K562 treated with DMSO at 1 percent for 12 hours (cell line): ENCODE results near the gene PDLIM7. TPM values are rescaled to one million over a fixed set of nuclear protein-coding genes. Genes with fewer than 3 reads are reported as not detected.

Experiments used
- total RNA-seq: library from RNA; unstranded; fragments of 300-600 nt; gene quantifications from 2 replicates; pipeline ENCODE4 v1.2.3, GENCODE V29; 2022; ENCODE audit not compliant: insufficient read depth

PDLIM7 gene
- 107 and 141 TPM in 2 replicates for total RNA-seq

GRCh38 chr5:177497292-177498012, at the start of gene PDLIM7:
Gene PDLIM7 (minus strand): TSS chr5:177497604. CDS start chr5:177496512, 1,092 bp downstream.

GRCh38 chr5:177516601-177517568, 19.5 kb upstream of the PDLIM7 start, which contains the start of gene DDX41:
Gene DDX41 (minus strand): TSS chr5:177516961. CDS start chr5:177516945, 16 bp downstream.

DNA sequence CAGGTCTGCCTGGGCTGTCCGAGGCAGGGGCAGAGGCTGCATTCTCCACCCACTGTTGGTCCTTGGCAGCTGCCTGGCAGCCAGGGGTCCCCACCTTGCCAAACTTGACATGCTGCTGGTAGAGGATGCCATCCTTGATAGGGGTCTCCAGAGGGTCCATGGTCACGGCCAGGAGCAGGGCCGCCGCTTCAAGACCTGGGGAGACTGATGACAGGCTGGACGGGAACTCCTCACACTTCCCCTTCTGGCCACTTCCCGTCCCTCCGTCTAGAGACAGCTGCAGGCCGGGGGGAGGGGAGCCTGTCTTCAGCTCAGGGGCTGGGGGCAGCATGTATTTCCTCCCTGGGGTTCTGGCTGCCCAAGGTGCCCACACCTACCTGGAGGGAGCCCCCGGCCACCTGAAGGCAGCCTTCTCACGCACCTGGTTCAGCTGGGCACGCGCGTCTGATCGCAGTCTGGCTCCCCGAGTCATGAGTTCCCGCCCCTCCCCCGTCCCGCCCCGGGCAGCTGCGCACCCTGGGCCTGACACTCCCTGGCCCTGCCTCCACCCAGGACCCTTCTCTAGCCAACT, 12.1 kb upstream of the PDLIM7 start, which contains the start of gene DOK3:
DOK3 (minus strand) TSS at position 446 of the 571 bp plus-strand sequence; CDS start at position 160, 286 bp downstream.

DNA sequence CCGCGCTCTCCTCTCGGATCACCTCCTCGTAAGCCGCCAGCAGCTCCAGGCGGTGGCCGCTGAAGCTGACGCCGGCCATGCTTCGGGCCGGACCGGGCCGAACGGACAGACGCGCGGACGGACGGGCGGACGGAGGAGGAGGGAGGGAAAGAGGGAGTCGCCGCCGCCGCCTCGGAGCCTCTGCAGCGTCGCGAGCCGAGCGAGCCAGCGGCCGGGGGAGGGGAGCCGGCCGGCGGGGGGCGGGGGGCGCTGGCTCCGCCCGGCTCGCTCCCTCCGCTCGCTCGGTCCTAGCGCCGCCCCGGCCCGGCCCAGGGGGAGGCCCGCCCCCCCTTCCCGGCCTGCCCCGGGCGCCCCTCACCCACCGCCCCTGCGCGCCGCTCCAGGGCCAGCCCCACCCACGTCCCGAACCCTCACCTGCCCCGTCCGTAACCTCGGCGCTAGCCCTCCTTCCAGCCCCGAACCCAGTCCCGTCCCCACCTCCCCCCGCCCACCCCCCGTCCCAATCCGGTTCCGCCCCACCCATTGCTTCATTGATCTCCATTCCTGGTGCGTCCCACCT, 23.9 kb downstream of the PDLIM7 start, which contains the start of gene DBN1:
DBN1 (minus strand) TSS at position 192 of the 559 bp plus-strand sequence; CDS start at position 79, 113 bp downstream.

GRCh38 chr5:177446200-177447065, 51.0 kb downstream of the PDLIM7 start, which contains the start of gene PRR7:
Gene PRR7 (plus strand): TSS chr5:177446814. CDS start chr5:177455068, 8,254 bp downstream.

Other genes starting within 250 kb of the PDLIM7 start
- gene RAB24, start 193.9 kb downstream of the PDLIM7 start, total RNA-seq = 57.4 and 61.3 TPM in 2 replicates
- gene PRELID1, start 193.8 kb downstream of the PDLIM7 start, total RNA-seq = 197 and 278 TPM in 2 replicates
- gene MXD3, start 185.7 kb downstream of the PDLIM7 start, total RNA-seq = 35.5 and 38.9 TPM in 2 replicates
- 338 and 355 TPM in 2 replicates for gene LMAN2, start 145.9 kb downstream of the PDLIM7 start, total RNA-seq
- 64.6 and 74.6 TPM in 2 replicates for gene RGS14, start 139.7 kb downstream of the PDLIM7 start, total RNA-seq
- gene SLC34A1, start 113.2 kb downstream of the PDLIM7 start, total RNA-seq = not detected in 2 replicates
- not detected in 2 replicates for gene PFN3, start 96.9 kb downstream of the PDLIM7 start, total RNA-seq
- gene F12, start 88.0 kb downstream of the PDLIM7 start, total RNA-seq = 8.4 and 19.7 TPM in 2 replicates
- gene GRK6, start 70.9 kb downstream of the PDLIM7 start, total RNA-seq = 60.6 and 81.9 TPM in 2 replicates
- gene PRR7, start 50.8 kb downstream of the PDLIM7 start, total RNA-seq = 4.1 and 8.5 TPM in 2 replicates
- gene DBN1, start 24.0 kb downstream of the PDLIM7 start, total RNA-seq = 24.1 and 40.0 TPM in 2 replicates
- 8.1 and 29.1 TPM in 2 replicates for gene DOK3, start 12.2 kb upstream of the PDLIM7 start, total RNA-seq
- 100 and 113 TPM in 2 replicates for gene DDX41, start 19.4 kb upstream of the PDLIM7 start, total RNA-seq
- 23.8 and 52.9 TPM in 2 replicates for gene FAM193B, start 57.0 kb upstream of the PDLIM7 start, total RNA-seq
- 338 and 344 TPM in 2 replicates for gene TMED9, start 94.6 kb upstream of the PDLIM7 start, total RNA-seq
- gene B4GALT7, start 102.5 kb upstream of the PDLIM7 start, total RNA-seq = 22.9 and 23.1 TPM in 2 replicates